Measurements from ENCODE around the gene SCNM1.

GRCh38 chr1:151166505-151166956 lies 587 bp downstream of the SCNM1 start:
- no peak for TF ChIP-seq CTCF (IDR thresholded peaks at IDR 0.05)
- TF ChIP-seq POLR2A (IDR thresholded peaks at IDR 0.05) = no peak

Measured in right lobe of liver (tissue), 4 donors.